HG03575 (cell line): ENCODE measurements around the gene PCDH1.
"Not testable (repeated sequence)": the region's sequence is repeated elsewhere in the genome, so short reads cannot be mapped to it uniquely, and the experiment has no call there.

Experiments used
- ATAC-seq: cut with Tn5 transposase; IDR thresholded peaks from one replicate; pipeline ENCODE4 v1.9.1; 2021; ENCODE audit not compliant: unreplicated experiment, insufficient number of reproducible peaks, low FRiP score; ENCODE audit errors: extremely low read depth

Gene PCDH1

DNA sequence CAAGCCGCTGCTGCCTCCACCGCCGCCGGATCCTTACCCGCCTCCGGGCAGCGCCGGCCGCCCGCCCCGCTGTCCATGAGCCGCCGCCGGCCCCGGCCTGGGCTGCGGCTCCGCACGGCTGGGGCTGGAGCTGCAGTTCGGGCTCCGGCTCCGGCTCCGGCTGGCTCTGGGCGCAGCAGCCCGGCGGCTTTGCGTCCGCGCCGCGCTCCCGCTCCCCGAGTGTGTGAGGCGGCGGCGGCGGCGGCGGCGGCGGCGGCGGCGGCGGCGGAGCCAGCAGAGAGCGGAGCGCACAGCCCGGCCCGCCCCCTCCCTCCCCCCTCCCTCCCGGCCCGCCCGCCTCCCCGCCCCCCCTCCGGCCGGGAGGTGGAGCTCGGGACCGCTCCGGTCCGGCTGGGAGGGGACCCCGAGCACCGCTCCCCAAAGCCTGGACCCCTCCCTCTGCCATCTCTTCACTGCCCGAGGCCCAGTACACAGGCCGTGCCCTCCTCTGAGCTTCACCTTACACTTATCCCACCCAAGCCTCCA, at the start of gene PCDH1:
PCDH1 (minus strand) TSS at position 225 of the 525 bp plus-strand sequence; CDS start at position 77, 148 bp downstream.
- no peak for ATAC-seq

DNA sequence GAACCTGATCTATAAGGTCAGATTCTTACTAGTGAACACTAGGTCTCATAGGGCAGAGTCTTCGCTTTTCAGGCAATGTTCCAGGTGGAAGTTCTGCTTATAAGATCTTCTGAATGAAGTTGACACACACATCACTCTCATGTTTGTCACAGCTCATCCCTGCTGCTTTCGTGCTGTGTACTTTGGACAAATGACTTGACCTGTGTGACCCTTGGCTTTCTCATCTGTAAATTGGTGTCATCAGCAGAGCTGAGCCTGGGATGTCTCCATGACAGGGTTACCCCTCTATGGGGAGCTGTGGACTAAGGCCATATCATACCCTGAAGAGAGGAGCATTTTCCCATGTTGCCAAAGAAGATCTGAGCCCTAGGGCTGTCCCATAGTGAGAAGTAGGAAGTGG, 48.2 kb upstream of the PCDH1 start:
- ATAC-seq = no peak

DNA sequence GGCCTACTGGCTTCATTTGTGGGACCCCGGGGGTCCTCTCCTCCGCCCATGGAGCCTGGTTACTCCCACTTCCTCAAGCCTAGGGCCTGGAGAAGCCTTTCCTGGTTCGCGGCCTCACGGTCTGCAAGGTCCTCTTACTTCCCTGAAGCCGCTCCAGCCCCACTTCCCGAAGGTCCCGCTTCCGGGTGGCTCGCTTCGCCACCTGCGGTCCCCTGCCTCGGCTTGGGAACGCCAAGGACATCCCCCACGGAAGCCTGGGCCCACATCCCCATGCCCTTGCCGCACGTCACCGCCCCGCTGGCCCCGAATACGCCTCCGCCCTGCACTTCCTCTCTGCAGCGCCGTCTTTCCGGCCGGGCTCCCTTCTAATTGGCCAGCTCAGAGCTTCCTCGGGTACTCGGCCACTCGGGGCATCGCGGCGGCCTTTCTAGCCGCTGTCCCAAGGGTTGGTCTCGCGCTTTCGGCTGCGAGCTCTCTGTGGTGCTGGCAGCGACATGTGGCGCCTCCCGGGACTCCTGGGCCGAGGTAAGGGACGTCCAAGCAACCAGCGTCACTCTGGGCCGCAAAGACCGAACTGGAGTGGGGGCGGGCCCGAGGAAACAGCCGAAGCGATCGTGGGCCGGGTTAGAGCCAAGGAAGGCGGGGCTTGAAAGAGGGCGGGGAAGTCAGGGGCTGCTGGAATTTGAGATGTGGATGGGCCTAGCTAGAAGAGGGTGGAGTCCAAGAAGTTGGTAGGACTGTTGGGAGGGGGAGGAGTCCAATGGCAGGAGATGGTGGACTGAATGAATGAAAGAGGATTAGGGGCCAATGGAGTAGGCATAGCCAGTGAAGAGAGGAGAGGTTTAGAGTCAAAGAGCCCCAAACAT, 45.5 kb upstream of the PCDH1 start, which contains the start of gene DELE1:
DELE1 (plus strand) TSS at position 424 of the 866 bp plus-strand sequence; CDS start at position 495, 71 bp downstream.
- ATAC-seq = peak; percentile 82

DNA sequence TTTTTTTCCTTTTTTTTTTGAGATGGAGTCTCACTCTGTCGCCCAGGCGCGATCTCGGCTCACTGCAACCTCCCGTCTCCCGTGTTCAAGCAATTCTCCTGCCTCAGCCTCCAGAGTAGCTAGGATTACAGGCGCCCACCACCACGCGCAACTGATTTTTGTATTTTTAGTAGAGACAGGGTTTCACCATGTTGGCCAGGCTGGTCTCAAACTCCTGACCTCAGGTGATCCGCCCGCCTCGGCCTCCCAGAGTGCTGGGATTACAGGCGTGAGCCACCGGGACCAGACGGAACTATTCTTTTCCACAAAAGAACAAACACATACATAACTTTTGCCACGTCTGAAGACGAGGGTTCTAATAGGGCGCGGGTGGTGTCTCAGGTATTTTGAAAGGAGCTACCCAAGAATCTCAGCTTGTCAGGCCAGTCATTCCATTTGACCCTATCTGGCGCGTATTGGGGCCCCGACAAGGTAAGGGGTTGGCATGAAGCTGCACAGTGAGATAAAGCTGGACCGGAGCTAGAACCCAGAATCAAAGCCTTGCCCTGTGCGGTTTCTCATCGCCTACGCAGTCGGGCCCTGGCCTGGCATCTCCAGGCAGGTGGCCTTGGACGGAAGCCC, 44.7 kb upstream of the PCDH1 start:
- not testable (repeated sequence) for ATAC-seq

DNA sequence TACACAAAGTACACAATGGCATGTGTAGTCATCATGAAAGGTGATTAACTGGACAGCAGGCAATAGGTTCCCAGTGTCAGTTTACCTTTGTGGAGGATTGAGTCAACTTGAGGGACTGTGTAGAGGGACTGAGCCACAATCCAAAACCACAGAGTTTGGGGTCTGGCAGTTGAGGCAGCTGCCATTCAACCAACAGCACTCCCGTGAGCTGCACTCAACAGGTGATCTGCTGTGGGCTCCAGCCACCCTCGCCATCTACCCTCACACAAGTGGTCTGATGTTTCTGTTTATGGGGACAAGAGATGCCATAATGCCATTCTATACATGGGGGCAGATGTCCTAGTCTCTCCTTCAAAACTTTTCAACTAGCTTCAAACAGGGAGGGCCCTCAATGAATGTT, 42.6 kb upstream of the PCDH1 start:
- no peak for ATAC-seq

DNA sequence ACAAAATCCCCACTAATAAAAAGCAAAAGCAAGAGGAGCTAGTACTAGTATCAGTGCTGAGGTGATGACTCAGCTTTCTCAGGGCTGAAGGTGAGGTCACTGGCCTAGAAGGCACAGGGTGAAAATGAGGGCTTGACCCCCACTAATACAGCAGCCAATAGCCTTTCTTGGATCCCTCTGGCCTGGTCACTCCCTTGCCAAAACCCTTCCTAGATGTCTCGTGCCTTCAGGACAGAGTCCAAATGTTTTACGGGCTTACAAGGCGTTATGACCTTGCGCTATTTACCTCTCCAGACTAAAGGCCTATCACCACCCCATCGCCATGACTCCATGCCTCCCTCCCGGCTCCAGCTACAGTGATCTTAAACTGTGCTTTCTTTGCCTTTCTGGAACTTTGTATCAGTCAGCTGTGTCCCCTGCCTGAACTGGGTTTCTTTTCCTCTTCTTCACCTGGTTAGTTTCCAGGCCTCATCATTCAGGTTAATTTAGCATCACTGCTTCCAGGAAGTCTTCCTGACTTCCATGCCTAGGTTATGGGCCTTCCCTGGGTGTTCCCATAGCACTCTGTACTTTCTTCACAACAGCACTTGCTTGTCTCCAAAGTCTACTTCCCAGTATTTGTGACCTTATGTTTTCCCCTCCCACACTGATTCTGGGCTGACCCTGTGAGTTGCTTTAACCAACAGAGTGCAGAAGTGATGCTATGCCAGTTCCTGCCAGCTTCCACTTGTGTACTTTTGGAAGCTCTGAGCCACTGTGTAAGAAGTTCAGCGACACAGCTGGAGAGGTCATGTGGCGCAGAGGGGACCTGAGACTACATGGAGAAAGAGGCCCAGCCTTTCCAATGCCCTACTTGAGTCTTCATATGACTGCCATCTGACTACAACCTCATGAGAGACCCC, 41.3 kb upstream of the PCDH1 start:
- ATAC-seq = no peak

DNA sequence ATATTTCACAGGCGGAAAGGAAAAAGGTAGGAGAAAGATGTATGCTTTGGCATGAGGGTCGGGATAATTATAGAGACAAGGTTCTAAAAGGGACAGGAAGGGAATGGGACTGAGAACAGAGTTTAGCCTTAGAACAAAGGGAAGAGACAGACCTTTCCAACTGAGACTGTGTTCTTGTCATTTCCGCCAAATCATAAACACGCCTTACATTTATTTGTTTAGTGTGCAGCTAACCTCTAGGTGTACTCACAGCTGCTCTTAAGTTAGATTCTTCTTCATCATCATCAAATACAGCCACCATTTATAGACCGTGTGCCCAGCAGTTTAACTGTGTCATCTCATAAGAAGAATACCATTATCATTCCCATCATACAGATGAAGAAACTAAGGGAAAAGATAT, 39.5 kb upstream of the PCDH1 start:
- ATAC-seq = no peak

DNA sequence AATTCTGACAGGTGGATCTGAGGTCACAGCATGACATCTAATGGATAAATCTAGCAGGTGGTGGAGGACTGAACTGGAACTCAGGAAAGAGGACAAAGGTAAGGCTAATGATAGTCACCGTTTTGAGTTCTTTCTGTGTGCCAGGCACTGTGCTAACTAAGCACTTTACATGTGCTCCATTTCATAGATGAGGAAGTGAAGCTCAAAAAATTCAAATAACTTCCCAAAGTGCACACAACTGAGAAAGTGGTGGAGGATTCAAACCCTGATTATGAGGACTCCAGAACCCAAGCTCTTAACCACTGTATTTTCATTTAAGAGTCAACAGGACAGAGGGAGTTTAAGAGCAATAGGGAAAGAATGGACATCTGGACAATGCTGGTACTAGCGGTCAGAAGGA, 38.3 kb upstream of the PCDH1 start:
- no peak for ATAC-seq

DNA sequence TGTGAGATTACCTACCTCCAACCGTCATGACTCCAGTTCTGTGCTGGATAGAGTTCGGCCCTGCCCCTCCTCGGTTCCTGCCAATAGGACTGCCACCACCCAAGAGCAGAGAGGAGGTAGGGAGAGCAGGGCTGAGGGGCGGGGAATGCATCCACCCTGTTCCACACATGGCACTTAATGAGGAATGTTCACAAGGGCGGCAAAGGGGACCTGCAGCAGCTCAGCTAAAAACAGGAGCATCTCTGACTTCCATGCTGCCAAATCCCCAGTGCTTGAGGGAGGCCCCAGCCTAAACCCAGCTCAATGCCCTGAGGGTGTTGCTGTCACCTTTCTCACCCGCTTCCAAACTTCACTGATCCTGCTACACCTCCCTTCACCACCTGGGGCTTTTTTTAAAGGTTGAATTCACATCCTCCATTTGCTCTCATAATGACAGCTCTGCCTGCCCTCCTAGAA, 37.7 kb upstream of the PCDH1 start:
- no peak for ATAC-seq

DNA sequence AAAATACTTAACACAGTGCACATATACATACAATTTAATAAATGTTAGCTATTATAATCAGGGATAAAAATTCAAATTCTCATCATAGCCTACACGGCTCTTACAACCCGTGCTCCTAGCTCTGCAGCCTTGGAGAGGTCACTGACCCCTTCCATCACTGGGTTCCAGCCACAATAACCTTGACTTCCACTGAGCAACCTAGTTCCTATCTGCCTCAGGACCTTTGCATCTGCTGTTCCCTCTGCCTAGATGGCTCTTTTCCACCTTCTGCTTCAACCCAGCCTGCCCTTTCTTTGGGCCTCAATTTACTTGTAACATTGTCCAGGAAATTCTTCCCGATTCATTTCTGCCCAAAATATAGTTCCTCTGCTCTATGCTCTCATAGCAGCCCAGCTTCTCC, 36.6 kb upstream of the PCDH1 start:
- no peak for ATAC-seq

DNA sequence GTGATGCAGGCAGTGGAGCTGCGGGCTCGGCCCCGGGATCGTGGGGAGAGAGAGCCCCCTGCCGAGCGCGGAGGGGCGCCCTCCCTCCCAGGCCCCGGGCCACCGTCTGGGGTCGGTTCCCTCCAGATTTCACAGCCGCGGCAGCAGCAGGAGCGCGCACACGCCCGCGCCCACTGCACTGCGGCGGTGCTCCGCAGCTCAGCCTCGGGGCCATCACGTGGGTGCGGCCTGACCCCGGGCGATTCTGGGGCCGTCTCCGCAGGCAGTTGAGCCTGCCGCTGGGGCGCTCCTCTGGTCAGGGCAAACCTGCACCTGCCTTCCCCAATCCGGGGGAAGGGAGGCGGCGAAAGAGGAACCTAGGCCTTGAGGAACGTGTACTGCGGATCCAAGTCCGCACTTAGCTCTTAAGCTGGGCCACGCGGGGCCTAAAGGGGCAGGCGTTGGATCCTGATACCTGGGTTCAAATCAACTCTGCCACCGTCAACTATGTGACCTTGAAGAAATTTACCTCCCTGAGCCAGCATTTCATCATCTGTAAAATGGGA, 36.1 kb upstream of the PCDH1 start:
- no peak for ATAC-seq

DNA sequence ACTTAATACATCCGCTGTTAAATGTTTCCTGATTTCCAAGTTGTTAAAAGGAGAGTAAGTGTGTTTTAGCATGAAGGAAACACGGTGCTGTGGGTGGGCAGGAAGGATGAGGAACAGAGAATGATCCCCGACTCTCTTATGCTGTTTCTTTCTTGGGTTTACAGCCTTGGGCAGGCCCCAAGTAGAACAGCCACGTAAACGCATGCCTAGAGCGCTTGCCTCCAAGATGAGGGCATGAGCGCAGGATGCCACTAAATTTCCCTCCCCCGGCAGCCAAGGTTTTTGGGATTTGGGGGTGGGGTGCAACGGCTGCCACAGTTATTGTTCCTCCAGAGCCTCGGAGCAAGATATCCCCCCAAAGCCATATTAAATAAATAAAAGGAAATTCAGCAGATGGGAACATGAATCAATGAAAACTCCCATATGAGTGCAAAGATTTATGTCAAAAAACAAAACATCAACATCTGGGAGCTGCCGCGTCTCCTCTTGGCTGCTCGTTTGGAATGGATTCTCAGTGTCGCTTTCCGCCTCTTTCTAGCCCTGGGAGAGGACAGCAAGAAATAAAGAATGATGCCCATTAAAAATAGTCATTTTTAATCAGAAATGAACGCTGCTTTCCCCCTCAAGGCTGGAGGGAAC, 35.5 kb upstream of the PCDH1 start:
- ATAC-seq = no peak

DNA sequence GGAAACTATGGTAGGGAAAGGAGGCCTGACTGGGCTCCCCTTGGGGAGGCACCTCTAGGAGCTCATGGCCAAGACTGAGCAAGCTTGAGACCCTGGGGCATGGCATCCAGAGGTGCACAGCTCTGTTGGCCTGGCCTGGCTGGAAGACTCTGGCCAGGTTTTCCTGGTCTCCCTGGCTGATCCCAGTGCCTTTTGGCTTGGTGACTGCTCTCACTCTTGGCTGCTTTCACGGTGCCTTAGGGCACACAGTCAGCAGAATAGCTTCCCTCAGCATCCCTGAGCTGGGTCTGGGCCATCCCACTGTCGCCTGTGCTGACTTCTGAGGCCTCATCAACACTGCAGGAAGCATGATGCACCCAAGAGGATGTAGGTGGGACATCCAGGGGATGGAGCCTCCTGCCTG, 32.1 kb upstream of the PCDH1 start:
- no peak for ATAC-seq

DNA sequence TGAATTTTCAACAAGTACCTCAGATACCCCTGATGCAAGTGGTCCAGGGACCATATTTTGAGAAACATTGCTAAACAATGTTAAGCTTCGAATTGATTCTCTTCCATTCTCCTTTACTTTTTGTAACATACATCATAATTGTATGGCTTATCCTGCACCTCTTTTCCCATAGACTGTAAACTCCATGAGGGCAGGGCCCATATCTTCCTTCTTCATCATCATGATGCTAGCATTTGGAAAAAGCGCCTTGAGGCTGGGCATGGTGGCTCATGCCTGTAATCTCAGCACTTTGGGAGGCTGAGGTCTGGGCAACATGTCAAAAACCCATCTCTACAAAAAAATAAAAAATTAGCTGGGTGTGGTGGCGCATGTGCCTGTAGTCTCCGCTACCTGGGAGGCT, 31.0 kb upstream of the PCDH1 start:
- ATAC-seq = no peak

DNA sequence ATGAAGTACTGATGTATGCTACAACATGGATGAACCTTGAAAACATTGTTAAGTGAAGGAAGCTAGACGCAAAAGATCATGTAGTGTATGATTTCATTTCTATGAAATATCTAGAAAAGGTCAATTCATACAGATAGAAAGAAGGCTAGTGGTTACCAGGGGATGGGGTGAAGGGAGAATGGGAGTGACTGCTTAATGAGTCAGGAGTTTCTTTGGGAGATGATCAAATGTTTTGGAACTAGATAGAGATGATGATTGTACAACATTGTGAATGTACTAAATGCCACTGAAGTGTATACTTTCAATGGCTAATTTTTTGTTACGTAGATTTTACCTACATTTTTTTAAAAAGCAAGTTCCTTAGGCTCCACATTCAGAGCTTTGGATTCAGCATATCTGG, 30.6 kb upstream of the PCDH1 start:
- no peak for ATAC-seq

DNA sequence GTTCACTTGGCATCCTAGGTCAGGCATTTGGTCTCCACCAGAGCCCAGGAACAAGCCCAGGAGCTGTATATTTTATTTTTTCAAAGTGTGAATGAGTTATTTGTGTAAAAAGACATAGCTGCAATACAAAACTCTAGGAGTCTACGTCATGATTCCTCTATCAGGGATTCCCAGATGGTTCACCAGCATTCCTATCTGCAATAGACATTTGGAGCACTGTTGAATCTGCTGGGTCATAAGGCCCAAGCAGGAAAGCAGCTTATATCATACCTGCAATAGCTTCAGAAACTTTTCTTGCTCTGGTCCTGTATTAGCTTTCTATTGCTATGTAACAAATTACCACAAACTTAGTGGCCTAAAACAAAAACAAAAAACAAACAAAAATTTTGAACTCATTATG, 28.8 kb upstream of the PCDH1 start:
- no peak for ATAC-seq

DNA sequence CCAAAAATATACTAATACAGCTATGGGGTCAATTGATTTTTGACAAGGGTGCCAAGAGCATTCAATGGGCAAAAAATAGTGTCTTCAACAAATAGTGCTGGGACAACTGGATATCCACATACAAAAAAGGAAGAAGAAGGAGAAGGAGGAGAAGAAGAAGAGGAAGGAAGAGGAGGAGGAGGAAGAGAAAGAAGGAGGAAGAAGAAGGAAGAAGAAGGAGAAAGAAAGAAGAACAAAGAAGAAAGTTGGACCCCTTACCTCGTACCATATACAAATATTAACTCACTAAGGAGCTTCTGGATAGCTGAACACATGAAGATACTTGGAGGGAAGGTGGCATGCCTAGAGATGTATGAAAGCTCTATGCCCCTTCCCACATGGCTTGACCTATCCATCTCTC, 28.3 kb upstream of the PCDH1 start:
- no peak for ATAC-seq

DNA sequence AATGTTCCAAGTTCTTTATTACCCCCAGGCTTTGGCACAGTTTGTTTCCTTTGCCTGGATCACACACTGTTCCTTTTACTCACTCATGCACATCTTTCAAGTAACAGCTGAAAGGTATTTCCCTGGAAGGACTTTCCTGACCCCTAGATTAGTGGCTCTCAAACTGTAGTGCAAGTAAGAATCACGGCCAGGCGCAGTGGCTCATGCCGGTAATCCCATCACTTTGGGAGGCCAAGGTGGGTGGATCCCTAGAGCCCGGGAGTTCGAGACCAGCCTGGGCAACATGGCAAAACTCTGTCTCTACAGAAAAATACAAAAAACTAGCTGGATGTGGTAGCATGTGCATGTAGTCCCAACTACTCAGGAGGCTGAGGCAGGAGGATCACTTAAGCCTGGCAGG, 26.3 kb upstream of the PCDH1 start:
- no peak for ATAC-seq
